Caco-2 (cell line): ENCODE measurements around the gene TMEM125. TPM values are rescaled to one million over a fixed set of nuclear protein-coding genes. Genes with fewer than 3 reads are reported as not detected.

Experiments used
- BruUV-seq: library from RNA; stranded (reverse); fragments of 400-500 nt; replicated peaks from 2 replicates; lab custom pipeline; 2021; lab: Mats Ljungman, UMichigan
- CTCF ChIA-PET: fragments of 300-600 bp; sonication (Branson Sonifier 250); formaldehyde crosslinking; loops from one replicate; lab custom pipeline; 2022; ENCODE audit warnings: antibody characterized with exemption; lab: Charles Lee
- POLR2A ChIA-PET: fragments of 300-600 bp; sonication (Branson Sonifier 250); formaldehyde crosslinking; loops from one replicate; lab custom pipeline; 2022; ENCODE audit warnings: antibody characterized with exemption; lab: Charles Lee
- DNase-seq, 2 experiments: peaks; one replicate each; pipeline versions ENCODE4 v3.0.0 to v3.0.0-alpha.2; 2020 to 2022
- H3K27me3 ChIP-seq: replicated peaks from 2 replicates; pipeline ENCODE4 v1.6.0; 2011; ENCODE audit warnings: low read length; ENCODE audit not compliant: control insufficient read depth, insufficient read depth
- H3K36me3 ChIP-seq: 2 replicates; pipeline ENCODE4 v1.5.1; 2011; ENCODE audit warnings: low read length; ENCODE audit not compliant: control insufficient read depth, insufficient read depth
- H3K4me1 ChIP-seq: fragments of 250-450 bp; sonication (Bioruptor Pico); 2 replicates; pipeline ENCODE4 v1.5.1; 2020; ENCODE audit warnings: mild to moderate bottlenecking
- H3K4me3 ChIP-seq: 2 replicates; pipeline ENCODE4 v1.5.1; 2011; ENCODE audit warnings: low read depth, mild to moderate bottlenecking, control low read depth, low read length
- H3K9me3 ChIP-seq: fragments of 250-450 bp; sonication (Bioruptor Pico); 2 replicates; pipeline ENCODE4 v1.5.1; 2020; ENCODE audit warnings: mild to moderate bottlenecking, moderate library complexity
- H3K27ac Mint-ChIP-seq: one replicate; pipeline ENCODE4 v1.8.0; 2022; ENCODE audit warnings: mixed read lengths; ENCODE audit not compliant: unreplicated experiment
- H3K27me3 Mint-ChIP-seq: one replicate; pipeline ENCODE4 v1.8.0; 2022; ENCODE audit warnings: mixed read lengths; ENCODE audit not compliant: insufficient read depth, unreplicated experiment
- H3K36me3 Mint-ChIP-seq: one replicate; pipeline ENCODE4 v1.8.0; 2022; ENCODE audit warnings: mild to moderate bottlenecking, mixed read lengths; ENCODE audit not compliant: insufficient read depth, unreplicated experiment
- H3K4me1 Mint-ChIP-seq: one replicate; pipeline ENCODE4 v1.8.0; 2022; ENCODE audit warnings: low read depth, mixed read lengths; ENCODE audit not compliant: unreplicated experiment
- H3K4me3 Mint-ChIP-seq: one replicate; pipeline ENCODE4 v1.8.0; 2022; ENCODE audit warnings: mild to moderate bottlenecking, moderate library complexity, mixed read lengths; ENCODE audit not compliant: unreplicated experiment
- H3K9me3 Mint-ChIP-seq: one replicate; pipeline ENCODE4 v1.8.0; 2022; ENCODE audit warnings: mixed read lengths; ENCODE audit not compliant: unreplicated experiment
- intact Hi-C: fragments of 100-400 bp; cut with micrococcal nuclease; formaldehyde crosslinking; loops from one replicate; pipeline ENCODE4 v1.10.0; 2022; ENCODE audit not compliant: unreplicated experiment
- total RNA-seq: library from RNA; stranded (reverse); gene quantifications from 2 replicates; pipeline ENCODE4 v1.2.3, GENCODE V29; 2022
- TF ChIP-seq, protein P1 (sequence below), 2 experiments: fragments of 200-600 bp in 1 of 2; IDR thresholded peaks; 1 replicate in 1 of 2; 2 replicates in 1 of 2; pipeline versions ENCODE4 v1.5.1 to v1.8.0; 2011 to 2022; ENCODE audit warnings: antibody characterized with exemption in 1 of 2, control low read depth in 1 of 2, inconsistent platforms in 1 of 2, low read depth in 1 of 2, low read length in 1 of 2, mild to moderate bottlenecking in 1 of 2, moderate library complexity in 1 of 2; ENCODE audit not compliant: insufficient read depth in 1 of 2, severe bottlenecking in 1 of 2, unreplicated experiment in 1 of 2

TMEM125 gene
- total RNA-seq, 1 experiment from 2014 or later, result 25.9 TPM

DNA sequence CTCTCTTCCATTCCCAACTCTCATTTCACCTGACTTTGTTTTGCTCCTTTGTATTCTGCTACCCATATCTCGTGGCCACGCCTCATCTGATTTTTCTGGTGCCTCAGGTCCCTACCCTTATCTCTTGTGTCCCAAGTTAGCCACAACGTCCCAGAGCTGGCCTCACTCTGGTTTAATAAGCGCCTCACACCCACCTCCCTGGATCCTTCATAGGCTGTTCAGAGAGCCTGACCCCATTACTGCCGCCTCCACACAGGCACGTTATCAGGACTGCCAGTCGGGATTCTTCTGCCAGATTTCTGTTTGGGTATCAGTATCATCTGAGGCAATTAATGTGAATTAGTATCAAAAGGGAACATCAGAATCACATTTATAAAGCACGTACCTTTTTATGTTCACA is 34.7 kb upstream of the TMEM125 start:
- Histone ChIP-seq H3K9me3 (no peaks in the 10 kb centered on the region), H3K4me3 (no peak overlapping the region), H3K36me3 (no peaks in the 10 kb centered on the region), H3K4me1 (no peaks in the 10 kb centered on the region), H3K27me3 (no peaks in the 10 kb centered on the region)
- POLR2A ChIA-PET, result no interaction called here
- no TSS peak for BruUV-seq
- CTCF ChIA-PET, result no interaction called here
- Mint-ChIP-seq H3K27me3 (no peaks in the 10 kb centered on the region), H3K4me1 (peaks cover 10% of the 10 kb centered on the region), H3K36me3 (no peaks in the 10 kb centered on the region), H3K9me3 (no peaks in the 10 kb centered on the region), H3K4me3 (no peak overlapping the region), H3K27ac (no peak overlapping the region)
- intact Hi-C loops, result loop anchor here (10.0 kb wide), 1 partner anchor 50 kb away; the partner anchor contains the start of gene C1orf210
- no peak for DNase-seq
- TF ChIP-seq, protein P1, sequence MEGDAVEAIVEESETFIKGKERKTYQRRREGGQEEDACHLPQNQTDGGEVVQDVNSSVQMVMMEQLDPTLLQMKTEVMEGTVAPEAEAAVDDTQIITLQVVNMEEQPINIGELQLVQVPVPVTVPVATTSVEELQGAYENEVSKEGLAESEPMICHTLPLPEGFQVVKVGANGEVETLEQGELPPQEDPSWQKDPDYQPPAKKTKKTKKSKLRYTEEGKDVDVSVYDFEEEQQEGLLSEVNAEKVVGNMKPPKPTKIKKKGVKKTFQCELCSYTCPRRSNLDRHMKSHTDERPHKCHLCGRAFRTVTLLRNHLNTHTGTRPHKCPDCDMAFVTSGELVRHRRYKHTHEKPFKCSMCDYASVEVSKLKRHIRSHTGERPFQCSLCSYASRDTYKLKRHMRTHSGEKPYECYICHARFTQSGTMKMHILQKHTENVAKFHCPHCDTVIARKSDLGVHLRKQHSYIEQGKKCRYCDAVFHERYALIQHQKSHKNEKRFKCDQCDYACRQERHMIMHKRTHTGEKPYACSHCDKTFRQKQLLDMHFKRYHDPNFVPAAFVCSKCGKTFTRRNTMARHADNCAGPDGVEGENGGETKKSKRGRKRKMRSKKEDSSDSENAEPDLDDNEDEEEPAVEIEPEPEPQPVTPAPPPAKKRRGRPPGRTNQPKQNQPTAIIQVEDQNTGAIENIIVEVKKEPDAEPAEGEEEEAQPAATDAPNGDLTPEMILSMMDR (IDR thresholded peaks at IDR 0.05; ENCODE audit: insufficient read depth in 1 of 2, low read depth in 1 of 2, low read length in 1 of 2, severe bottlenecking in 1 of 2, unreplicated experiment in 1 of 2), result no peak

DNA sequence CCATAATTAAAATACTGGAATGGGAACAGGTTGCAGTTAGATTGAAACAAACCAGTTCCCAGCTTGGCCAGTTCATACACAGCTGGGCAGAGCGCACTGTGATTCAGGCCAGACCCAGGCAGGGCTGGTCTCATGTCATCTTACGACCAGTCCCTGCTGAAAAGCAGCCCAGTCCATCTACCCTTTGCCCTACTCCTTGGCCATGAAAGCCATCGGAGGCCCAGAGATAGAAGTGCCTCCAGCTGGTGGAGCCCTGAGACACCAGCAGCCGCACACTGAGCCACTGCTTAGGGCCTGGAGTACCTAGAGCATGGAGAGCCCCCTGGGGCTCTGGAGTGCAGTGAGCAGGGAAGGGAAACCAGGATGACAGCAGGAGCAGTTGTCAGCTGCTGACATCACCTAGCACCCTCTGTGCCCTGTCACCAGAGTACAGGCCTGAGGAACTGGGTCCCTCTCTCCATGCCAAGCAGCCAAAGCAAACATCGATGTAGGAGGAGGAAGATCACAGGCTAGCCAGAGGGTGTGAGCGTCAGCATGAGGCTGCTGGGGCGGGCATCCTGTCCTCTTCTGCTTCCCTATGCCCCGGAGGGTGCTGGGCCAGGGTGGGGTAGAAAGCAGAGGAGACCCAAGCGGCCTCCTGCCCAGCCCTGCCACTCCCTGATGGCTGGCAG is 34.2 kb upstream of the TMEM125 start:
- Histone ChIP-seq H3K36me3 (no peaks in the 10 kb centered on the region), H3K27me3 (no peaks in the 10 kb centered on the region), H3K4me1 (no peaks in the 10 kb centered on the region), H3K4me3 (no peak overlapping the region), H3K9me3 (no peaks in the 10 kb centered on the region)
- no TSS peak for BruUV-seq
- TF ChIP-seq, protein P1 (IDR thresholded peaks at IDR 0.05; ENCODE audit: insufficient read depth in 1 of 2, low read depth in 1 of 2, low read length in 1 of 2, severe bottlenecking in 1 of 2, unreplicated experiment in 1 of 2), result no peak
- ChIA-PET POLR2A (no interaction called here), CTCF (interaction anchor here (0.6 kb wide), 1 partner anchor 154 kb away, joined by 3 read pairs; the partner anchor contains the start of genes MED8 and SZT2)
- DNase-seq, result no peak
- H3K36me3 Mint-ChIP-seq, result no peaks in the 10 kb centered on the region
- no peaks in the 10 kb centered on the region for H3K27me3 Mint-ChIP-seq
- no peak overlapping the region for H3K27ac Mint-ChIP-seq
- H3K9me3 Mint-ChIP-seq, result no peaks in the 10 kb centered on the region
- intact Hi-C loops, result loop anchor here (10.0 kb wide), 1 partner anchor 49 kb away; the partner anchor contains the start of gene C1orf210
- no peak overlapping the region for H3K4me3 Mint-ChIP-seq
- peaks cover 6% of the 10 kb centered on the region for H3K4me1 Mint-ChIP-seq

DNA sequence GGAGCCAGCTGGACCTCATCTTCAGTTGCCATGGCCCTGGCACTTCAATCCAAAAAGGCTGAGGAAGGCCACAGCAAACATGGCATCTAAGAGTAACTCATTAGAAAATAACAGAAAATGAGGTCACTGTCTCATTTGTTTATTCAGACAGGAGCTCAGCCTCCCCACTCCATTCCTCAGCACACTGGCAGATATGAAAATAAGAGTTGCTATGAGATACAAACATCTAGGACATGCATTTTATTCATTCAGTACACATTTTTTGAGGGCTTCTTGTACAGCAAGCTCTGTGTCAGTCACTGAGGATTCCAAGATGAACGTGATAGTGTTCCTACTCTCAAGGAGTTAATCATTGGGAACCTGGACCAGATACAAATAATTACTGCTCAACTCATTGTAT is 32.7 kb upstream of the TMEM125 start:
- DNase-seq, result no peak
- TF ChIP-seq, protein P1 (IDR thresholded peaks at IDR 0.05; ENCODE audit: insufficient read depth in 1 of 2, low read depth in 1 of 2, low read length in 1 of 2, severe bottlenecking in 1 of 2, unreplicated experiment in 1 of 2), result no peak
- no peak overlapping the region for H3K27ac Mint-ChIP-seq
- Histone ChIP-seq H3K4me3 (no peak overlapping the region), H3K9me3 (no peaks in the 10 kb centered on the region), H3K36me3 (no peaks in the 10 kb centered on the region), H3K27me3 (no peaks in the 10 kb centered on the region), H3K4me1 (no peaks in the 10 kb centered on the region)
- H3K9me3 Mint-ChIP-seq, result no peaks in the 10 kb centered on the region
- H3K4me1 Mint-ChIP-seq, result no peaks in the 10 kb centered on the region
- ChIA-PET CTCF (no interaction called here), POLR2A (no interaction called here)
- H3K27me3 Mint-ChIP-seq, result no peaks in the 10 kb centered on the region
- intact Hi-C loops, result loop anchor here (10.0 kb wide), 1 partner anchor 48 kb away; the partner anchor contains the start of gene C1orf210
- BruUV-seq, result no TSS peak
- H3K4me3 Mint-ChIP-seq, result no peak overlapping the region
- H3K36me3 Mint-ChIP-seq, result no peaks in the 10 kb centered on the region
